CD4-positive, CD25-positive, alpha-beta regulatory T cell (primary cell): ENCODE data around the gene LY86. TPM values are rescaled to one million over a fixed set of nuclear protein-coding genes. Genes with fewer than 3 reads are reported as not detected.

Experiments
- ATAC-seq, 2 donors: fragments of 150-1000 bp; cut with Tn5 transposase; one replicate each; pipeline ENCODE4 v1.10.0; 2021; ENCODE audit warnings: low read depth in 2 of 2, moderate number of reproducible peaks in 2 of 2, moderate library complexity in 1 of 2
- DNase-seq, 3 donors: peaks; one replicate each; pipeline versions ENCODE4 v3.0.0 to v3.0.0-alpha.2; 2012 to 2022; ENCODE audit warnings: mixed read lengths in 1 of 3
- H3K27ac ChIP-seq: one replicate; pipeline ENCODE4 v1.7.0; 2013; ENCODE audit warnings: mild to moderate bottlenecking, low read length; ENCODE audit not compliant: insufficient read depth, poor library complexity, severe bottlenecking
- H3K27me3 ChIP-seq: one replicate; pipeline ENCODE4 v1.7.0; 2013; ENCODE audit warnings: low read length; ENCODE audit not compliant: control insufficient read depth, insufficient read depth
- H3K36me3 ChIP-seq: one replicate; pipeline ENCODE4 v1.7.0; 2013; ENCODE audit warnings: mild to moderate bottlenecking, low read length, moderate library complexity; ENCODE audit not compliant: control insufficient read depth, insufficient read depth
- H3K4me1 ChIP-seq: 2 replicates; pipeline ENCODE4 v1.7.0; 2013; ENCODE audit warnings: mild to moderate bottlenecking, low read length; ENCODE audit not compliant: insufficient read depth, control insufficient read depth, poor library complexity, severe bottlenecking
- H3K4me3 ChIP-seq: one replicate; pipeline ENCODE4 v1.7.0; 2013; ENCODE audit warnings: low read depth, mild to moderate bottlenecking, low read length, moderate library complexity
- H3K9me3 ChIP-seq, 2 experiments: 1 replicate in 1 of 2; 2 replicates in 1 of 2; pipeline ENCODE4 v1.7.0; 2013; ENCODE audit warnings: low read length in 2 of 2, mild to moderate bottlenecking in 1 of 2, moderate library complexity in 1 of 2; ENCODE audit not compliant: control insufficient read depth in 2 of 2
- H3K27ac Mint-ChIP-seq, 3 donors: one replicate each; pipeline ENCODE4 v1.8.0; 2020 to 2022; ENCODE audit warnings: mild to moderate bottlenecking in 3 of 3, mixed read lengths in 3 of 3, moderate library complexity in 2 of 3
- H3K27me3 Mint-ChIP-seq: one replicate; pipeline ENCODE4 v1.8.0; 2022; ENCODE audit warnings: mild to moderate bottlenecking, mixed read lengths
- H3K36me3 Mint-ChIP-seq: one replicate; pipeline ENCODE4 v1.8.0; 2020; ENCODE audit warnings: mixed read lengths
- H3K4me1 Mint-ChIP-seq, 4 donors: one replicate each; pipeline ENCODE4 v1.8.0; 2020 to 2022; ENCODE audit warnings: mixed read lengths in 4 of 4, mild to moderate bottlenecking in 1 of 4
- H3K4me3 Mint-ChIP-seq, 4 donors: one replicate each; pipeline ENCODE4 v1.8.0; 2020 to 2022; ENCODE audit warnings: mild to moderate bottlenecking in 4 of 4, mixed read lengths in 4 of 4, moderate library complexity in 3 of 4
- H3K9me3 Mint-ChIP-seq, 7 donors: one replicate each; pipeline ENCODE4 v1.8.0; 2020 to 2022; ENCODE audit warnings: mixed read lengths in 7 of 7, mild to moderate bottlenecking in 3 of 7, moderate library complexity in 2 of 7
- polyA plus RNA-seq, 4 donors: library from polyadenylated mRNA; unstranded; fragments of 300-500 nt; fragmentation: Illumina TruSeq; gene quantifications; one replicate each; pipeline ENCODE4 v1.2.3, GENCODE V29; 2021
- total RNA-seq: library from RNA; stranded (reverse); gene quantifications from one replicate; pipeline ENCODE4 v1.2.3, GENCODE V29; 2022

The LY86 gene
- total and polyA plus RNA-seq, 5 donors from 2014 or later, result 0.31 to 3.1 (median 1.4) TPM; not detected in 1

- ATAC-seq (no peak), DNase-seq (no peak)
- H3K27me3 ChIP-seq, result peaks cover 2% of the 10 kb centered on the region
- no peaks in the 10 kb centered on the region for H3K36me3 Mint-ChIP-seq
- no peak overlapping the region for H3K27ac ChIP-seq
- no peaks in the 10 kb centered on the region for H3K36me3 ChIP-seq
- no peaks in the 10 kb centered on the region for H3K9me3 Mint-ChIP-seq
- H3K4me3 Mint-ChIP-seq, result no peak overlapping the region
- no peaks in the 10 kb centered on the region for H3K4me1 ChIP-seq
- no peak overlapping the region for H3K4me3 ChIP-seq
- H3K27me3 Mint-ChIP-seq, result peaks cover 4% of the 10 kb centered on the region
- no peaks in the 10 kb centered on the region for H3K9me3 ChIP-seq
- no peak overlapping the region for H3K27ac Mint-ChIP-seq
- peaks cover 0 to 18% (median 9%) of the 10 kb centered on the region in 4 donors for H3K4me1 Mint-ChIP-seq
These were observed 40.9 kb downstream of the LY86 start for GRCh38 chr6:6629402-6629801.

- H3K27me3 Mint-ChIP-seq, result peaks cover 4% of the 10 kb centered on the region
- H3K4me1 ChIP-seq, result no peaks in the 10 kb centered on the region
- H3K27ac Mint-ChIP-seq, result peak overlapping the region in 1 of 3 donors; percentile 28
- DNase-seq (no peak), ATAC-seq (no peak)
- peaks cover 0 to 24% (median 7%) of the 10 kb centered on the region in 4 donors for H3K4me1 Mint-ChIP-seq
- no peak overlapping the region for H3K4me3 Mint-ChIP-seq
- H3K36me3 ChIP-seq, result no peaks in the 10 kb centered on the region
- no peak overlapping the region for H3K4me3 ChIP-seq
- H3K36me3 Mint-ChIP-seq, result no peaks in the 10 kb centered on the region
- H3K9me3 ChIP-seq, result no peaks in the 10 kb centered on the region
- H3K9me3 Mint-ChIP-seq, result no peaks in the 10 kb centered on the region
- H3K27me3 ChIP-seq, result peaks cover 2% of the 10 kb centered on the region
- no peak overlapping the region for H3K27ac ChIP-seq
These were observed 42.5 kb downstream of the LY86 start for GRCh38 chr6:6631053-6631452.

- Mint-ChIP-seq H3K27ac (peak overlapping the region in 1 of 3 donors; percentile 28), H3K4me1 (peaks cover 0 to 24% (median 8%) of the 10 kb centered on the region in 4 donors), H3K27me3 (no peaks in the 10 kb centered on the region), H3K9me3 (no peaks in the 10 kb centered on the region), H3K4me3 (no peak overlapping the region), H3K36me3 (no peaks in the 10 kb centered on the region)
- H3K27ac ChIP-seq, result no peak overlapping the region
- H3K27me3 ChIP-seq, result peaks cover 2% of the 10 kb centered on the region
- H3K9me3 ChIP-seq, result no peaks in the 10 kb centered on the region
- H3K4me1 ChIP-seq, result no peaks in the 10 kb centered on the region
- H3K36me3 ChIP-seq, result no peaks in the 10 kb centered on the region
- no peak for DNase-seq
- ATAC-seq, result no peak
- no peak overlapping the region for H3K4me3 ChIP-seq
These were observed 43.2 kb downstream of the LY86 start for GRCh38 chr6:6631534-6632276.

- Mint-ChIP-seq H3K4me1 (peaks cover 0 to 19% (median 8%) of the 10 kb centered on the region in 4 donors), H3K9me3 (peaks cover 0 to under 1% (median 0%) of the 10 kb centered on the region in 7 donors), H3K27me3 (no peaks in the 10 kb centered on the region), H3K4me3 (no peak overlapping the region), H3K27ac (no peak overlapping the region), H3K36me3 (no peaks in the 10 kb centered on the region)
- no peak for ATAC-seq
- Histone ChIP-seq H3K4me3 (no peak overlapping the region), H3K4me1 (no peaks in the 10 kb centered on the region), H3K27me3 (peaks cover 2% of the 10 kb centered on the region), H3K27ac (no peak overlapping the region), H3K9me3 (no peaks in the 10 kb centered on the region), H3K36me3 (no peaks in the 10 kb centered on the region)
- no peak for DNase-seq
These were observed 45.6 kb downstream of the LY86 start for GRCh38 chr6:6633898-6634734.

- Histone ChIP-seq H3K36me3 (no peaks in the 10 kb centered on the region), H3K4me3 (no peak overlapping the region), H3K4me1 (no peaks in the 10 kb centered on the region), H3K27ac (no peak overlapping the region), H3K9me3 (no peaks in the 10 kb centered on the region), H3K27me3 (peaks cover under 1% of the 10 kb centered on the region)
- Mint-ChIP-seq H3K27ac (no peak overlapping the region), H3K4me3 (no peak overlapping the region), H3K27me3 (no peaks in the 10 kb centered on the region), H3K36me3 (no peaks in the 10 kb centered on the region), H3K9me3 (peaks cover 0 to 2% (median 0%) of the 10 kb centered on the region in 7 donors), H3K4me1 (peaks cover 0 to 19% (median 8%) of the 10 kb centered on the region in 4 donors)
- ATAC-seq (no peak), DNase-seq (no peak)
These were observed 46.2 kb downstream of the LY86 start for GRCh38 chr6:6634735-6635075.

GRCh38 chr6:6635291-6635690, 46.8 kb downstream of the LY86 start:
- no peak overlapping the region for H3K4me3 ChIP-seq
- peaks cover 0 to 3% (median 0%) of the 10 kb centered on the region in 7 donors for H3K9me3 Mint-ChIP-seq
- H3K27ac Mint-ChIP-seq, result no peak overlapping the region
- H3K36me3 ChIP-seq, result no peaks in the 10 kb centered on the region
- H3K9me3 ChIP-seq, result no peaks in the 10 kb centered on the region
- peaks cover 0 to 19% (median 8%) of the 10 kb centered on the region in 4 donors for H3K4me1 Mint-ChIP-seq
- H3K36me3 Mint-ChIP-seq, result no peaks in the 10 kb centered on the region
- no peaks in the 10 kb centered on the region for H3K4me1 ChIP-seq
- no peak for DNase-seq
- H3K27me3 Mint-ChIP-seq, result no peaks in the 10 kb centered on the region
- no peak overlapping the region for H3K4me3 Mint-ChIP-seq
- no peak overlapping the region for H3K27ac ChIP-seq
- no peak for ATAC-seq
- H3K27me3 ChIP-seq, result no peaks in the 10 kb centered on the region

GRCh38 chr6:6635869-6636268, 47.3 kb downstream of the LY86 start:
- Mint-ChIP-seq H3K4me3 (no peak overlapping the region), H3K9me3 (peaks cover 0 to 3% (median 0%) of the 10 kb centered on the region in 7 donors), H3K4me1 (peaks cover 0 to 19% (median 8%) of the 10 kb centered on the region in 4 donors), H3K27me3 (peaks cover 2% of the 10 kb centered on the region), H3K27ac (no peak overlapping the region), H3K36me3 (no peaks in the 10 kb centered on the region)
- no peak overlapping the region for H3K4me3 ChIP-seq
- H3K27me3 ChIP-seq, result no peaks in the 10 kb centered on the region
- H3K9me3 ChIP-seq, result no peaks in the 10 kb centered on the region
- DNase-seq (no peak), ATAC-seq (no peak)
- no peaks in the 10 kb centered on the region for H3K36me3 ChIP-seq
- no peak overlapping the region for H3K27ac ChIP-seq
- no peaks in the 10 kb centered on the region for H3K4me1 ChIP-seq
